H1 (cell line): Measurements from ENCODE around the gene CFAP100. TPM values are rescaled to one million over a fixed set of nuclear protein-coding genes. Genes with fewer than 3 reads are reported as not detected.

Experiments
- ATF3 ChIP-seq: IDR thresholded peaks from 2 replicates; pipeline ENCODE4 v1.6.1; 2011; ENCODE audit warnings: low read depth, mild to moderate bottlenecking, low read length; ENCODE audit not compliant: insufficient read depth
- BRCA1 ChIP-seq: IDR thresholded peaks from 2 replicates; pipeline ENCODE4 v1.6.1; 2012; ENCODE audit warnings: low read depth, low read length, improper control_type of control experiment
- CHD7 ChIP-seq: fragments of 300-600 bp; sonication (generic); IDR thresholded peaks from 2 replicates; pipeline ENCODE4 v1.7.1; 2012; ENCODE audit warnings: low read length, moderate library complexity, mild to moderate bottlenecking, inconsistent platforms; ENCODE audit not compliant: insufficient replicate concordance
- HDAC2 ChIP-seq, 2 experiments: fragments of 300-600 bp in 1 of 2; sonication (generic) in 1 of 2; IDR thresholded peaks; 2 replicates each; pipeline ENCODE4 v1.6.1; 2011 to 2012; ENCODE audit warnings: low read depth in 2 of 2, low read length in 2 of 2, mild to moderate bottlenecking in 2 of 2, moderate library complexity in 2 of 2, borderline replicate concordance in 1 of 2, inconsistent platforms in 1 of 2
- RXRA ChIP-seq: IDR thresholded peaks from 2 replicates; pipeline ENCODE4 v1.6.1; 2011; ENCODE audit warnings: low read depth, mild to moderate bottlenecking, low read length, moderate library complexity; ENCODE audit not compliant: insufficient read depth
- polyA plus RNA-seq, 7 experiments: library from polyadenylated mRNA; depleted of rRNA in 3 of 7; stranded (reverse) in 5 of 7; unstranded in 2 of 7; fragments of >200 nt in 5 of 7; fragments of 200-250 nt in 2 of 7; gene quantifications; 1 replicate in 5 of 7; 2 replicates in 1 of 7; 4 replicates in 1 of 7; pipeline versions ENCODE4 v1.2.1 to v1.2.3, GENCODE V29; 2011 to 2013; ENCODE audit warnings: missing spikeins in 2 of 7, mixed read lengths in 2 of 7
- total RNA-seq: library from RNA; stranded (reverse); fragmentation: NEBNext Ultra II Directional; extraction: Animal tissue kit (Norgen Biotek cat#: 25700); gene quantifications from 2 replicates; pipeline ENCODE4 v1.2.1, GENCODE V29; 2021

Gene CFAP100
- total and polyA plus RNA-seq, 2 of the 8 experiments (the other 6 are each of a cell fraction or from before 2014, with no cell fraction given), result 0.17 TPM; not detected in 1

GRCh38 chr3:126417981-126418530 lies 23.3 kb downstream of the CFAP100 start (continued):
- no peak for TF ChIP-seq CHD7
- no peak for TF ChIP-seq HDAC2 (IDR thresholded peaks at IDR 0.05; ENCODE audit: borderline replicate concordance in 1 of 2, low read depth in 2 of 2, low read length in 2 of 2)
- TF ChIP-seq ATF3, result no peak
- TF ChIP-seq RXRA, result no peak
- TF ChIP-seq BRCA1, result no peak
